Fibroblast of pulmonary artery (primary cell): ENCODE data around the gene SLFNL1.

ENCODE experiments used
- DNase-seq: peaks from one replicate; pipeline ENCODE4 v3.0.0-alpha.2; 2010; ENCODE audit warnings: low read depth
- H3K4me3 ChIP-seq: replicated peaks from 2 replicates; pipeline ENCODE4 v1.5.1; 2011; ENCODE audit warnings: low read depth, mild to moderate bottlenecking, control low read depth, low read length, moderate library complexity
- TF ChIP-seq, protein P1 (sequence below): IDR thresholded peaks from 2 replicates; pipeline ENCODE4 v1.5.1; 2011; ENCODE audit warnings: mild to moderate bottlenecking, control low read depth, low read length, inconsistent platforms; ENCODE audit errors: missing control alignments

The SLFNL1 gene

DNA sequence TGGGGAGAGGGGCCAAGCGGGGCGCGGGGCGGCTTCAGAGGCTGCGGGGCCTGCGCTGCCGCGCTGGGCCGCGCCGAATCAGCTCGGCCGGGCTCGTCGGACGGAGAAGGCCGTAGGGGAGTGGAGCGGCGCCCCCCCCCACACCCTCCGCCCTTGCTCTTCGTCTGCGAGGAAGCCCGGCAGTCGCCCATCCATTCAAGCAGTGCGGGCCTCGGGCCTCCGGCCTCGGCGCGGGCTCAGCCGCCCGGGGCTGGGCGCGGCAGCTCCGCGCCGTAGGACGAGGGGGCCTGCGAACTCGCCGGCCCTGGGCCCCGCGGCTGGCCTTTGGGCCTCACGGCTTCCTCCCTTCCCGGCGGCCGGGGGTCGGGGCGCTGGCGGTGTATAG is 41.5 kb downstream of the SLFNL1 start:
- no peak for DNase-seq
- H3K4me3 ChIP-seq: peak overlapping the region; percentile 63
- TF ChIP-seq, protein P1, sequence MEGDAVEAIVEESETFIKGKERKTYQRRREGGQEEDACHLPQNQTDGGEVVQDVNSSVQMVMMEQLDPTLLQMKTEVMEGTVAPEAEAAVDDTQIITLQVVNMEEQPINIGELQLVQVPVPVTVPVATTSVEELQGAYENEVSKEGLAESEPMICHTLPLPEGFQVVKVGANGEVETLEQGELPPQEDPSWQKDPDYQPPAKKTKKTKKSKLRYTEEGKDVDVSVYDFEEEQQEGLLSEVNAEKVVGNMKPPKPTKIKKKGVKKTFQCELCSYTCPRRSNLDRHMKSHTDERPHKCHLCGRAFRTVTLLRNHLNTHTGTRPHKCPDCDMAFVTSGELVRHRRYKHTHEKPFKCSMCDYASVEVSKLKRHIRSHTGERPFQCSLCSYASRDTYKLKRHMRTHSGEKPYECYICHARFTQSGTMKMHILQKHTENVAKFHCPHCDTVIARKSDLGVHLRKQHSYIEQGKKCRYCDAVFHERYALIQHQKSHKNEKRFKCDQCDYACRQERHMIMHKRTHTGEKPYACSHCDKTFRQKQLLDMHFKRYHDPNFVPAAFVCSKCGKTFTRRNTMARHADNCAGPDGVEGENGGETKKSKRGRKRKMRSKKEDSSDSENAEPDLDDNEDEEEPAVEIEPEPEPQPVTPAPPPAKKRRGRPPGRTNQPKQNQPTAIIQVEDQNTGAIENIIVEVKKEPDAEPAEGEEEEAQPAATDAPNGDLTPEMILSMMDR: no peak

- TF ChIP-seq, protein P1: no peak
- H3K4me3 ChIP-seq: peak within 1 kb of the TSS; percentile 63
- DNase-seq: peak; percentile 94
Observed at GRCh38 chr1:40979241-40980067, 42.1 kb downstream of the SLFNL1 start, which contains the start of gene CTPS1. CTPS1 (plus strand) TSS chr1:40979696; CDS start chr1:40983291, 3,595 bp downstream.

DNA sequence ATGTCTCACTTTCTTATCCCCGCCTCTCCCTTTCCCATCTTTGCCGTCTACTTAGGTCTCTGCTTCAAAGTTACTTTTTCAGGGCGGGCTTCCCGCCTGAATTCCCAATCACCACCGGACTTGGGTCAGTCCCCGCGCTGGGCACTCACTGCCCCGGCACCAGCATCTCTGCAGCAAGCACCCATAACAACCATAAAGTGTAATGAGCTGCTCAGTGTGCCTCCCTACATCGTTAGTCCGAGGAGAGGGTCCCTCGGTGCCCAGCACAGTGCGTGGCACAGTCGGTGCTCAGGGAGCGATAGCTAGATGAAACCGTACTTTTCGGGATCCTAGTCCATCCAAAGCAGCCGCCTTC is 42.7 kb downstream of the SLFNL1 start:
- DNase-seq: no peak
- TF ChIP-seq, protein P1: no peak
- H3K4me3 ChIP-seq: peak overlapping the region; percentile 63

DNA sequence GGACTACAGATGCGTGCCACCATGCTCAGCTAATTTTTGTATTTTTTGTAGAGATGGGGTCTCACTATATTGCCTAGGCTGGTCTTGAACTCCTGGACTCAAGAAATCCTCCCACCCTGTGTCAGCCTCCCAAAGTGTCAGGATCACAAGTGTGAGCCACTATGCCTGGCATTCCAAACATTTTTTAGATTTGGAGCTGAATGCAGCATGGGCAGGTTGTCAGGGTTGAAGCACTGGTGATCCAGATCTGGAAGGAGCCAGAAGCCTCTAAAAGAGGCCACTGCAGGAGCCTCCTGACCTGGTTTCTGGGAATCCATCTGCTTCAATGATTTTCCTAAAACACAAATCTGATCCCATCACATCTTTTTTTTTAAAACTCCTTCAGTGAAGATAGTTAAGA is 43.8 kb downstream of the SLFNL1 start:
- TF ChIP-seq, protein P1: no peak
- peak; percentile 44 for DNase-seq
- no peak overlapping the region for H3K4me3 ChIP-seq

DNA sequence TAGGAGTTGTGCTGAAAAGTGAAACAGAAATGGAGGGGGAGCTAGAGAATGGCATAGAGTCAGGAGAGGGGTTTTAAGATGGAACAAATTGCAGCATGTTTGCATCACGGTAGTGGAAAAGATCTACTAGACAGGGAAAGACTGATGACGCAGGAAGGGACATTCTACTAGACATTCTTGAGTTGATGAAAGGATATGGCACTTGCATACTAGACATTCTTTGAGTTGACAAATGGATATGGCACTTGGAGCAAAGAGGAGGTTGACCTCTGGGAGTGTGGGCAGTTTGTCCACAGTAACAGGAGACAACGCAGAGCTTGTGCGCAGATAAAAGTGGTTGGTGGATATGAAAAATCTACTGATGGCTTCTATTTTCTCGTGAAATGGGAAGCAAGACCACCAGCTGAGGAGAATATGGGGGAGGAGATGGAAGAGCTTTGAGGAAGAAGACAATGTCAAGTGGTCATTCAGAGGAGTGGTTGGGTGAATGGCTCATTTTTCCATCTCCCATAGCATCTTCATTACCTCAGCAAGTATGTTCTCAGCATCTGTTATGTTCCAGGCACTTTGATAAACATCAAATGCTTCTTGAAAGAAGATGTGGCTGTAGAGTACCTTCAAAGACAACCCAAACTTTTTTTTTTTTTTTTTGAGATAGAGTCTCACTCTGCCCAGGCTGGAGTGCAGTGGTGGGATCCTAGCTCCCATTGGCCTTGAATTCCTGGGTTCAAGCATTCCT is 44.4 kb downstream of the SLFNL1 start:
- TF ChIP-seq, protein P1: no peak
- no peak overlapping the region for H3K4me3 ChIP-seq
- peak; percentile 85 for DNase-seq

- TF ChIP-seq, protein P1: no peak
- no peak overlapping the region for H3K4me3 ChIP-seq
- no peak for DNase-seq
Observed at GRCh38 chr1:40974945-40975344, 46.6 kb downstream of the SLFNL1 start.
